H1 (cell line): Measurements from ENCODE around the gene PDE4B. TPM values are rescaled to one million over a fixed set of nuclear protein-coding genes. Genes with fewer than 3 reads are reported as not detected.

Experiments
- CTCF ChIA-PET: fragments of 300-600 bp; sonication (Branson Sonifier 250); formaldehyde crosslinking; loops from one replicate; lab custom pipeline; 2021; ENCODE audit not compliant: partially characterized antibody; lab: Charles Lee
- POLR2A ChIA-PET: fragments of 300-600 bp; sonication (Branson Sonifier 250); formaldehyde crosslinking; loops from one replicate; lab custom pipeline; 2021; ENCODE audit warnings: inconsistent platforms; ENCODE audit not compliant: partially characterized antibody; lab: Charles Lee
- DNase-seq, 2 experiments: peaks; one replicate each; pipeline versions ENCODE4 v3.0.0 to v3.0.0-alpha.2; 2010 to 2022; ENCODE audit warnings: low spot score in 2 of 2, low read depth in 1 of 2, mixed read lengths in 1 of 2
- FAIRE-seq: peaks from 2 replicates; lab custom pipeline; 2011; peaks lifted over from hg19 to GRCh38; lab: Jason Lieb, UNC
- H2AFZ ChIP-seq: 2 replicates; pipeline ENCODE4 v1.8.1; 2012; ENCODE audit warnings: low read length, inconsistent platforms
- H2AK5ac ChIP-seq: 2 replicates; pipeline ENCODE4 v1.6.1; 2013; ENCODE audit warnings: low read depth, low read length
- H2BK120ac ChIP-seq: replicated peaks from 2 replicates; pipeline ENCODE3; 2013; ENCODE audit warnings: low read depth, low read length, inconsistent platforms
- H2BK12ac ChIP-seq: 2 replicates; pipeline ENCODE4 v1.6.1; 2013; ENCODE audit warnings: low read depth, low read length
- H2BK15ac ChIP-seq: 2 replicates; pipeline ENCODE4 v1.6.1; 2013; ENCODE audit warnings: low read length
- H2BK20ac ChIP-seq: 2 replicates; pipeline ENCODE4 v1.6.1; 2013; ENCODE audit warnings: low read length
- H2BK5ac ChIP-seq: 2 replicates; pipeline ENCODE4 v1.6.1; 2013; ENCODE audit warnings: low read depth, low read length
- H3K14ac ChIP-seq: 2 replicates; pipeline ENCODE4 v1.6.1; 2013; ENCODE audit warnings: inconsistent platforms; ENCODE audit not compliant: insufficient read length
- H3K18ac ChIP-seq: 2 replicates; pipeline ENCODE4 v1.6.1; 2013; ENCODE audit warnings: low read length; ENCODE audit errors: extremely low read depth
- H3K23ac ChIP-seq: 2 replicates; pipeline ENCODE4 v1.6.1; 2013; ENCODE audit warnings: inconsistent platforms; ENCODE audit not compliant: insufficient read length
- H3K23me2 ChIP-seq: 2 replicates; pipeline ENCODE4 v1.6.1; 2013; ENCODE audit warnings: low read depth, low read length
- H3K27ac ChIP-seq: 2 replicates; pipeline ENCODE4 v1.6.1; 2011; ENCODE audit warnings: low read depth, low read length, inconsistent platforms
- H3K27me3 ChIP-seq, 4 experiments: replicated peaks in 1 of 4; 1 replicate in 1 of 4; 2 replicates in 3 of 4; pipeline versions ENCODE4 v1.6.1 to v1.8.1; 2011 to 2013; ENCODE audit warnings: low read length in 3 of 4, mild to moderate bottlenecking in 3 of 4, inconsistent platforms in 2 of 4, mixed read lengths in 2 of 4, moderate library complexity in 1 of 4; ENCODE audit not compliant: control insufficient read depth in 3 of 4, insufficient read depth in 3 of 4; ENCODE audit errors: extremely low read depth in 1 of 4
- H3K36me3 ChIP-seq, 4 experiments: 2 replicates each; pipeline versions ENCODE4 v1.6.1 to v1.8.1; 2011 to 2013; ENCODE audit warnings: mild to moderate bottlenecking in 4 of 4, low read length in 3 of 4, moderate library complexity in 2 of 4, control low read depth in 1 of 4, inconsistent platforms in 1 of 4; ENCODE audit not compliant: insufficient read depth in 4 of 4, control insufficient read depth in 2 of 4
- H3K4ac ChIP-seq: replicated peaks from 2 replicates; pipeline ENCODE3; 2013; ENCODE audit warnings: low read length, low read depth, mixed read lengths, inconsistent platforms; ENCODE audit not compliant: insufficient read length
- H3K4me1 ChIP-seq, 4 experiments: replicated peaks in 1 of 4; 1 replicate in 1 of 4; 2 replicates in 3 of 4; pipeline versions ENCODE4 v1.6.1 to v1.8.1; 2011 to 2013; ENCODE audit warnings: low read length in 3 of 4, inconsistent platforms in 2 of 4, mixed read lengths in 1 of 4; ENCODE audit not compliant: insufficient read depth in 4 of 4, control insufficient read depth in 3 of 4
- H3K4me2 ChIP-seq, 2 experiments: 2 replicates each; pipeline versions ENCODE4 v1.6.1 to v1.8.1; 2011 to 2013; ENCODE audit warnings: low read depth in 2 of 2, low read length in 2 of 2, control low read depth in 1 of 2, inconsistent platforms in 1 of 2, mild to moderate bottlenecking in 1 of 2; ENCODE audit not compliant: insufficient read depth in 1 of 2
- H3K4me3 ChIP-seq, 4 experiments: fragments of 200-600, 300-600 bp in 1 of 4; sonication (generic), shearing (Covaris generic), sonication (Bioruptor Twin) in 1 of 4; 2 replicates each; pipeline versions ENCODE4 v1.5.1 to v1.8.1; 2011 to 2016; ENCODE audit warnings: low read length in 4 of 4, low read depth in 3 of 4, control low read depth in 2 of 4, inconsistent platforms in 2 of 4, mild to moderate bottlenecking in 2 of 4, mixed read lengths in 1 of 4, moderate library complexity in 1 of 4; ENCODE audit not compliant: insufficient read depth in 2 of 4; ENCODE audit errors: extremely low read depth in 1 of 4
- H3K56ac ChIP-seq: replicated peaks from 2 replicates; pipeline ENCODE3; 2013; ENCODE audit warnings: low read depth, mild to moderate bottlenecking, mixed read lengths, low read length, inconsistent platforms; ENCODE audit not compliant: insufficient read length
- H3K79me1 ChIP-seq: 2 replicates; pipeline ENCODE4 v1.6.1; 2013; ENCODE audit warnings: low read depth, low read length, control low read depth
- H3K79me2 ChIP-seq, 2 experiments: 2 replicates each; pipeline versions ENCODE4 v1.6.1 to v1.8.1; 2012 to 2013; ENCODE audit warnings: low read length in 2 of 2, mild to moderate bottlenecking in 2 of 2, inconsistent platforms in 1 of 2; ENCODE audit not compliant: insufficient read depth in 2 of 2, control insufficient read depth in 1 of 2
- H3K9ac ChIP-seq, 4 experiments: replicated peaks in 1 of 4; 1 replicate in 1 of 4; 2 replicates in 3 of 4; pipeline versions ENCODE4 v1.6.1 to v1.8.1; 2011 to 2013; ENCODE audit warnings: low read depth in 3 of 4, low read length in 3 of 4, control low read depth in 2 of 4, mild to moderate bottlenecking in 2 of 4, moderate library complexity in 2 of 4, inconsistent platforms in 1 of 4; ENCODE audit errors: extremely low read depth in 1 of 4
- H3K9me3 ChIP-seq, 2 experiments: 2 replicates each; pipeline versions ENCODE4 v1.6.1 to v1.8.1; 2012 to 2013; ENCODE audit warnings: mild to moderate bottlenecking in 2 of 2, moderate library complexity in 2 of 2, control low read depth in 1 of 2, inconsistent platforms in 1 of 2, low read depth in 1 of 2, low read length in 1 of 2, mixed read lengths in 1 of 2; ENCODE audit not compliant: insufficient read depth in 2 of 2
- H4K20me1 ChIP-seq, 2 experiments: replicated peaks in 1 of 2; 2 replicates each; pipeline versions ENCODE3 to v1.8.1; 2011 to 2013; ENCODE audit warnings: inconsistent platforms in 2 of 2, low read length in 2 of 2, mild to moderate bottlenecking in 1 of 2; ENCODE audit not compliant: insufficient read depth in 2 of 2, control insufficient read depth in 1 of 2
- H4K5ac ChIP-seq: 2 replicates; pipeline ENCODE4 v1.6.1; 2013; ENCODE audit warnings: low read length, low read depth, mixed read lengths, inconsistent platforms; ENCODE audit not compliant: insufficient read length
- H4K8ac ChIP-seq: 2 replicates; pipeline ENCODE4 v1.8.0; 2013; ENCODE audit warnings: mild to moderate bottlenecking, moderate library complexity, low read length, inconsistent platforms; ENCODE audit not compliant: insufficient read depth; ENCODE audit errors: extremely low read depth
- H4K91ac ChIP-seq: replicated peaks from 2 replicates; pipeline ENCODE3; 2013; ENCODE audit warnings: low read length, mixed read lengths, inconsistent platforms; ENCODE audit not compliant: insufficient read length
- ATF3 ChIP-seq: IDR thresholded peaks from 2 replicates; pipeline ENCODE4 v1.6.1; 2011; ENCODE audit warnings: low read depth, mild to moderate bottlenecking, low read length; ENCODE audit not compliant: insufficient read depth
- BCL11A ChIP-seq, 2 experiments: IDR thresholded peaks; one replicate each; pipeline ENCODE4 v1.6.1; 2011; ENCODE audit warnings: low read depth in 2 of 2, low read length in 2 of 2, mild to moderate bottlenecking in 2 of 2
- CREB1 ChIP-seq: IDR thresholded peaks from 2 replicates; pipeline ENCODE4 v1.6.1; 2012; ENCODE audit warnings: inconsistent platforms
- HDAC2 ChIP-seq, 2 experiments: fragments of 300-600 bp in 1 of 2; sonication (generic) in 1 of 2; IDR thresholded peaks; 2 replicates each; pipeline ENCODE4 v1.6.1; 2011 to 2012; ENCODE audit warnings: low read depth in 2 of 2, low read length in 2 of 2, mild to moderate bottlenecking in 2 of 2, moderate library complexity in 2 of 2, borderline replicate concordance in 1 of 2, inconsistent platforms in 1 of 2
- JUND ChIP-seq: IDR thresholded peaks from 2 replicates; pipeline ENCODE4 v1.6.1; 2011; ENCODE audit warnings: mild to moderate bottlenecking, improper control_type of control experiment, low read length
- MAX ChIP-seq: IDR thresholded peaks from 2 replicates; pipeline ENCODE4 v1.6.1; 2012; ENCODE audit warnings: inconsistent platforms
- RNF2 ChIP-seq: fragments of 200-900, 300-1000 bp; sonication (generic); IDR thresholded peaks from 2 replicates; pipeline ENCODE4 v1.7.1; 2016; ENCODE audit warnings: borderline replicate concordance, low read depth, mild to moderate bottlenecking, antibody characterized with exemption, low read length; ENCODE audit not compliant: poor library complexity, severe bottlenecking; ENCODE audit errors: missing control alignments
- SP4 ChIP-seq: IDR thresholded peaks from 2 replicates; pipeline ENCODE4 v1.6.1; 2012; ENCODE audit warnings: low read length, inconsistent platforms
- TAF1 ChIP-seq: IDR thresholded peaks from 2 replicates; pipeline ENCODE4 v1.6.1; 2011; ENCODE audit warnings: mild to moderate bottlenecking, low read depth, low read length
- TAF7 ChIP-seq: optimal IDR thresholded peaks from 2 replicates; pipeline ENCODE3; 2011; ENCODE audit warnings: low read depth, mild to moderate bottlenecking, inconsistent platforms, low read length, moderate library complexity, borderline replicate concordance
- TEAD4 ChIP-seq: IDR thresholded peaks from 2 replicates; pipeline ENCODE4 v1.6.1; 2012; ENCODE audit warnings: low read depth, low read length, inconsistent platforms, mixed read lengths
- YY1 ChIP-seq: IDR thresholded peaks from 2 replicates; pipeline ENCODE4 v1.6.1; 2011; ENCODE audit warnings: low read depth, mild to moderate bottlenecking, low read length
- WGBS, 2 experiments: shearing (Covaris generic) in 1 of 2; methylation state at CpG; one replicate each; pipeline versions ENCODE4 v1.1.6 to v1.1.7; 2013 to 2015; ENCODE audit warnings: low lambda C conversion rate in 2 of 2, mixed read lengths in 2 of 2, inconsistent platforms in 1 of 2, low coverage in 1 of 2, missing lambda C conversion rate in 1 of 2; ENCODE audit not compliant: insufficient replicate concordance in 2 of 2, insufficient coverage in 1 of 2, insufficient read length in 1 of 2; ENCODE audit errors: extremely low coverage in 1 of 2, missing lambda C conversion rate in 1 of 2; 5-methylcytosine and 5-hydroxymethylcytosine counted together
- polyA plus RNA-seq, 7 experiments: library from polyadenylated mRNA; depleted of rRNA in 3 of 7; stranded (reverse) in 5 of 7; unstranded in 2 of 7; fragments of >200 nt in 5 of 7; fragments of 200-250 nt in 2 of 7; gene quantifications; 1 replicate in 5 of 7; 2 replicates in 1 of 7; 4 replicates in 1 of 7; pipeline versions ENCODE4 v1.2.1 to v1.2.3, GENCODE V29; 2011 to 2013; ENCODE audit warnings: missing spikeins in 2 of 7, mixed read lengths in 2 of 7
- total RNA-seq: library from RNA; stranded (reverse); fragmentation: NEBNext Ultra II Directional; extraction: Animal tissue kit (Norgen Biotek cat#: 25700); gene quantifications from 2 replicates; pipeline ENCODE4 v1.2.1, GENCODE V29; 2021
- TF ChIP-seq, protein P1 (sequence below): IDR thresholded peaks from 2 replicates; pipeline ENCODE4 v1.6.1; 2011; ENCODE audit warnings: low read length, improper control_type of control experiment

Gene PDE4B
- total and polyA plus RNA-seq, 2 of the 8 experiments (the other 6 are each of a cell fraction or from before 2014, with no cell fraction given): 5.0 to 15.1 TPM

- H3K9me3 ChIP-seq: no peaks in the 10 kb centered on the region
- H2BK5ac ChIP-seq: no peak overlapping the region
- H3K27me3 ChIP-seq: no peaks in the 10 kb centered on the region
- H2AFZ ChIP-seq: no peak overlapping the region
- H4K8ac ChIP-seq: no peak overlapping the region
- no peaks in the 10 kb centered on the region for H3K36me3 ChIP-seq
- H3K4ac ChIP-seq: no peak overlapping the region
- no peak overlapping the region for H3K56ac ChIP-seq
- H3K79me1 ChIP-seq: no peaks in the 10 kb centered on the region
- no peaks in the 10 kb centered on the region for H4K20me1 ChIP-seq
- no peak overlapping the region for H3K9ac ChIP-seq
- CTCF ChIA-PET: no interaction called here
- POLR2A ChIA-PET: no interaction called here
- no peak overlapping the region for H4K91ac ChIP-seq
- H3K23ac ChIP-seq: no peak overlapping the region
- 74% methylated on average over 2 of the region's 2 CpGs; no CpG with 5 or more reads in 1 of the 2 experiments for WGBS, 2 experiments
- no peak overlapping the region for H3K18ac ChIP-seq
- DNase-seq: no peak
- H3K23me2 ChIP-seq: peaks cover 2% of the 10 kb centered on the region; the same call in 1 of the 2 replicates
- H3K14ac ChIP-seq: no peak overlapping the region
- no peak overlapping the region for H2AK5ac ChIP-seq
- H2BK20ac ChIP-seq: no peak overlapping the region
- no peak overlapping the region for H2BK15ac ChIP-seq
- no peak overlapping the region for H2BK120ac ChIP-seq
- peaks cover 0 to 2% (median 1%) of the 10 kb centered on the region in 4 experiments; a peak in 3 of 7 replicates for H3K4me1 ChIP-seq
- no peak overlapping the region for H3K27ac ChIP-seq
- H3K79me2 ChIP-seq: no peaks in the 10 kb centered on the region
- FAIRE-seq: no peak
- no peak overlapping the region for H4K5ac ChIP-seq
- H2BK12ac ChIP-seq: no peak overlapping the region
- no peak overlapping the region for H3K4me3 ChIP-seq
- H3K4me2 ChIP-seq: no peak overlapping the region
- no peak for TF ChIP-seq TAF7
- no peak for TF ChIP-seq YY1
- no peak for TF ChIP-seq BCL11A (IDR thresholded peaks at IDR 0.05; ENCODE audit: low read depth in 2 of 2, low read length in 2 of 2)
- no peak for TF ChIP-seq HDAC2 (IDR thresholded peaks at IDR 0.05; ENCODE audit: borderline replicate concordance in 1 of 2, low read depth in 2 of 2, low read length in 2 of 2)
- TF ChIP-seq TAF1: no peak
- TF ChIP-seq, protein P1, sequence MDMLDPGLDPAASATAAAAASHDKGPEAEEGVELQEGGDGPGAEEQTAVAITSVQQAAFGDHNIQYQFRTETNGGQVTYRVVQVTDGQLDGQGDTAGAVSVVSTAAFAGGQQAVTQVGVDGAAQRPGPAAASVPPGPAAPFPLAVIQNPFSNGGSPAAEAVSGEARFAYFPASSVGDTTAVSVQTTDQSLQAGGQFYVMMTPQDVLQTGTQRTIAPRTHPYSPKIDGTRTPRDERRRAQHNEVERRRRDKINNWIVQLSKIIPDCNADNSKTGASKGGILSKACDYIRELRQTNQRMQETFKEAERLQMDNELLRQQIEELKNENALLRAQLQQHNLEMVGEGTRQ: no peak
- no peak for TF ChIP-seq CREB1
- no peak for TF ChIP-seq RNF2
- TF ChIP-seq JUND: no peak
- TF ChIP-seq MAX: no peak
- TF ChIP-seq SP4: no peak
- TF ChIP-seq TEAD4: no peak
- TF ChIP-seq ATF3: no peak
These were observed 490.9 kb downstream of the PDE4B start for GRCh38 chr1:66283622-66284041.
